Small intestine (tissue), 7 donors: ENCODE results near the gene PRDM16. TPM values are rescaled to one million over a fixed set of nuclear protein-coding genes. Genes with fewer than 3 reads are reported as not detected.

Source experiments
- DNase-seq, 2 donors: peaks; one replicate each; pipeline versions ENCODE4 v3.0.0 to v3.0.0-alpha.2; 2013
- FAIRE-seq: peaks from 2 replicates; lab custom pipeline; 2012; peaks lifted over from hg19 to GRCh38; lab: Jason Lieb, UNC
- H3K27ac ChIP-seq, 3 donors: one replicate each; pipeline ENCODE4 v1.5.1; 2013; ENCODE audit warnings: low read length in 2 of 3, mild to moderate bottlenecking in 2 of 3, control low read depth in 1 of 3, inconsistent platforms in 1 of 3, low read depth in 1 of 3, moderate library complexity in 1 of 3
- H3K27me3 ChIP-seq, 3 donors: one replicate each; pipeline ENCODE4 v1.6.1; 2013; ENCODE audit warnings: low read length in 3 of 3, inconsistent platforms in 1 of 3; ENCODE audit not compliant: control insufficient read depth in 3 of 3, insufficient read depth in 3 of 3
- H3K36me3 ChIP-seq, 3 donors: one replicate each; pipeline ENCODE4 v1.6.1; 2013; ENCODE audit warnings: low read length in 3 of 3, inconsistent platforms in 1 of 3, low read depth in 1 of 3, mild to moderate bottlenecking in 1 of 3, moderate library complexity in 1 of 3; ENCODE audit not compliant: control insufficient read depth in 3 of 3, insufficient read depth in 2 of 3
- H3K4me1 ChIP-seq, 3 donors: one replicate each; pipeline ENCODE4 v1.6.1; 2013; ENCODE audit warnings: low read length in 2 of 3, inconsistent platforms in 1 of 3, low read depth in 1 of 3, mild to moderate bottlenecking in 1 of 3, moderate library complexity in 1 of 3; ENCODE audit not compliant: control insufficient read depth in 3 of 3, insufficient read depth in 2 of 3
- H3K4me3 ChIP-seq, 3 donors: one replicate each; pipeline ENCODE4 v1.5.1; 2013; ENCODE audit warnings: low read length in 3 of 3, control low read depth in 1 of 3, inconsistent platforms in 1 of 3, low read depth in 1 of 3, mild to moderate bottlenecking in 1 of 3, moderate library complexity in 1 of 3
- H3K9me3 ChIP-seq, 2 donors: one replicate each; pipeline ENCODE4 v1.6.1; 2013; ENCODE audit warnings: low read depth in 1 of 2, low read length in 1 of 2; ENCODE audit not compliant: control insufficient read depth in 2 of 2, insufficient read depth in 1 of 2
- WGBS, 3 donors: extraction: QIAGEN DNeasy Blood & Tissue Kit; methylation state at CpG; one replicate each; pipeline ENCODE4 v1.1.7; 2013; 5-methylcytosine and 5-hydroxymethylcytosine counted together
- polyA plus RNA-seq, 4 donors: library from polyadenylated mRNA; stranded (reverse) in 3 of 4; unstranded in 1 of 4; fragments of 200-250 nt in 3 of 4; fragments of 120-200 nt in 1 of 4; gene quantifications; one replicate each; pipeline versions ENCODE4 v1.2.1 to v1.2.3, GENCODE V29; 2013
- donor health status: healthy with polysubstance abuse.
- donor health status: control.
- donor health status: control.
- donor health status: Bipolar disorder and iron deficiency.
- donor health status: healthy.

Gene PRDM16
- polyA plus RNA-seq, 4 donors, result 5.4 to 11.4 (median 8.2) TPM

GRCh38 chr1:3463408-3463863 lies 394.4 kb downstream of the PRDM16 start:
- WGBS, 3 donors, result 88 to 91% (median 91%) methylated on average over 20 of the region's 20 CpGs
- DNase-seq (no peak), FAIRE-seq (no peak)
- Histone ChIP-seq H3K9me3 (no peaks in the 10 kb centered on the region), H3K4me3 (no peak overlapping the region), H3K27ac (no peak overlapping the region), H3K27me3 (no peaks in the 10 kb centered on the region), H3K4me1 (peaks cover 0 to 33% (median 0%) of the 10 kb centered on the region in 3 donors), H3K36me3 (peaks cover 3 to 80% (median 5%) of the 10 kb centered on the region in 3 donors)

- Histone ChIP-seq H3K27ac (no peak overlapping the region), H3K9me3 (no peaks in the 10 kb centered on the region), H3K4me1 (peaks cover 0 to 27% (median 0%) of the 10 kb centered on the region in 3 donors), H3K36me3 (peaks cover 3 to 83% (median 5%) of the 10 kb centered on the region in 3 donors), H3K4me3 (no peak overlapping the region), H3K27me3 (no peaks in the 10 kb centered on the region)
- no peak for FAIRE-seq
- DNase-seq, result no peak
- 83 to 89% (median 88%) methylated on average over 21 of the region's 21 CpGs for WGBS, 3 donors
These were observed 395.1 kb downstream of the PRDM16 start for GRCh38 chr1:3463891-3464648.

DNA sequence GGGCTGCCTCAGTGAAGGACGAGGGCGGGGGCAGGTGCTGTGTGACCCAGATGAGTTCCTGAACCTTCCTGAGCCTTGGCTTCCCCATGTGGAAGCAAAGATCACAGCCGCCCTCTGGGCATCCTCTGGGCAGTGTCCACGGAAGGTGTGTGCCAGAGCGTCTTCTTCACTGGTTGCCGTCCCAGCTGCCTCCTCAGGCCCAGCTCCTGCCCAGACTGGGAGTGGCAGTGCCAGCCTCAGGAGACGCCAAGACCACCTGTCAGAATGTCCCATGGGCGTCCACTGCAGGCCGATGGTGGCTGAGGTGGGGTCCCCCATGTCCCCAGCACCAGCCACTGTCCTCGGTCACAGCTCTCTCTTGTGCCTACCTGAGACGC lies 395.6 kb downstream of the PRDM16 start:
- no peaks in the 10 kb centered on the region for H3K9me3 ChIP-seq
- H3K4me3 ChIP-seq, result no peak overlapping the region
- DNase-seq, result no peak
- no peaks in the 10 kb centered on the region for H3K27me3 ChIP-seq
- H3K27ac ChIP-seq, result no peak overlapping the region
- no peak for FAIRE-seq
- H3K4me1 ChIP-seq, result peaks cover 0 to 21% (median 0%) of the 10 kb centered on the region in 3 donors
- peaks cover 3 to 88% (median 5%) of the 10 kb centered on the region in 3 donors for H3K36me3 ChIP-seq
- WGBS, 3 donors, result 89 to 98% (median 89%) methylated on average over 11 of the region's 11 CpGs

- peaks cover 0 to 14% (median 0%) of the 10 kb centered on the region in 3 donors for H3K4me1 ChIP-seq
- FAIRE-seq, result no peak
- 80 to 87% (median 86%) methylated on average over 26 to 28 of the region's 28 CpGs for WGBS, 3 donors
These were observed 396.3 kb downstream of the PRDM16 start for GRCh38 chr1:3465091-3465934.

GRCh38 chr1:3465935-3466321 lies 396.9 kb downstream of the PRDM16 start:
- peaks cover 3 to 96% (median 5%) of the 10 kb centered on the region in 3 donors for H3K36me3 ChIP-seq

More at GRCh38 chr1:3465091-3465934, 396.3 kb downstream of the PRDM16 start:
- Histone ChIP-seq H3K4me3 (no peak overlapping the region), H3K27me3 (no peaks in the 10 kb centered on the region), H3K36me3 (peaks cover 3 to 94% (median 5%) of the 10 kb centered on the region in 3 donors), H3K27ac (no peak overlapping the region), H3K9me3 (no peaks in the 10 kb centered on the region)
- no peak for DNase-seq

DNA sequence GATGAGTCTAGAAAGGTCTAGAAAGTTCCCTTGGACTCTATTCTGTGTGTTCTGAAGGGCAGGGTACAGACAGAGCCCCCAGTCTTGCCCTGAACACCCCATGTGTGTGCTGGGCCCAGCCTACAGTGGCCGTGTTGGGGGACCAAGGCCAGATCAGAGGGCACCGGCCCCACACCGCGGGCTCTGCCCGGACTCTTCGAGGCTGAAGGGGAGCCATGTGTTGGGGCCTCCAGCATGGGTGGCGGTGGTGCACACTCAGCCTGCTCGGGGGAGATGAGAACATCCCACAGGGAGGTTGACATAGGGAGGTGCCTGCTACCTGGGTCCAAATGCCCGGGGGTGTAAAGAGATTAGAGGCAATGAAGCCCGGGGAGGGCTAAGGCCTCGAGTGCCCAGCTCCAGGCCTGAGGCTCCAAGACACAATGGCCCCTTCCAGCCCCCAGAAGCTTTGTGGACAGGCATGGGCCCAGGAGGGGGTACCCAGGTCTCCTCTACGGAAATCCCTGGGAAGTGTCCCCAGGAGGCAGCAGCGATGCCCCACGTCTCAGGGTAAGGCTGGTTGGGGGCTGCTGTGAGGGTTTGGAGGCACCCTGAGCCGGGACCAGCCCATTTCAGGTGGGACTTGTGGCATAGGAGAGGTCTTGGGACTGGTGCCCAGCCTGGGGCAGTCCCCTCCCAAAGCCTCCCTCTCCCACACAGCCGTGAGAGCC lies 397.5 kb downstream of the PRDM16 start:
- 84 to 90% (median 89%) methylated on average over 16 of the region's 16 CpGs for WGBS, 3 donors
- Histone ChIP-seq H3K4me3 (no peak overlapping the region), H3K27me3 (no peaks in the 10 kb centered on the region), H3K27ac (no peak overlapping the region), H3K9me3 (no peaks in the 10 kb centered on the region), H3K36me3 (peaks cover 3 to 96% (median 5%) of the 10 kb centered on the region in 3 donors), H3K4me1 (peaks cover 0 to 13% (median 0%) of the 10 kb centered on the region in 3 donors)
- DNase-seq, result no peak
- no peak for FAIRE-seq

More at GRCh38 chr1:3465935-3466321, 396.9 kb downstream of the PRDM16 start:
- H3K4me3 ChIP-seq, result no peak overlapping the region
- peaks cover 0 to 13% (median 0%) of the 10 kb centered on the region in 3 donors for H3K4me1 ChIP-seq
- DNase-seq (no peak), FAIRE-seq (no peak)
- no peaks in the 10 kb centered on the region for H3K27me3 ChIP-seq
- 69 to 93% (median 80%) methylated on average over 17 of the region's 17 CpGs for WGBS, 3 donors
- H3K9me3 ChIP-seq, result no peaks in the 10 kb centered on the region
- H3K27ac ChIP-seq, result no peak overlapping the region

DNA sequence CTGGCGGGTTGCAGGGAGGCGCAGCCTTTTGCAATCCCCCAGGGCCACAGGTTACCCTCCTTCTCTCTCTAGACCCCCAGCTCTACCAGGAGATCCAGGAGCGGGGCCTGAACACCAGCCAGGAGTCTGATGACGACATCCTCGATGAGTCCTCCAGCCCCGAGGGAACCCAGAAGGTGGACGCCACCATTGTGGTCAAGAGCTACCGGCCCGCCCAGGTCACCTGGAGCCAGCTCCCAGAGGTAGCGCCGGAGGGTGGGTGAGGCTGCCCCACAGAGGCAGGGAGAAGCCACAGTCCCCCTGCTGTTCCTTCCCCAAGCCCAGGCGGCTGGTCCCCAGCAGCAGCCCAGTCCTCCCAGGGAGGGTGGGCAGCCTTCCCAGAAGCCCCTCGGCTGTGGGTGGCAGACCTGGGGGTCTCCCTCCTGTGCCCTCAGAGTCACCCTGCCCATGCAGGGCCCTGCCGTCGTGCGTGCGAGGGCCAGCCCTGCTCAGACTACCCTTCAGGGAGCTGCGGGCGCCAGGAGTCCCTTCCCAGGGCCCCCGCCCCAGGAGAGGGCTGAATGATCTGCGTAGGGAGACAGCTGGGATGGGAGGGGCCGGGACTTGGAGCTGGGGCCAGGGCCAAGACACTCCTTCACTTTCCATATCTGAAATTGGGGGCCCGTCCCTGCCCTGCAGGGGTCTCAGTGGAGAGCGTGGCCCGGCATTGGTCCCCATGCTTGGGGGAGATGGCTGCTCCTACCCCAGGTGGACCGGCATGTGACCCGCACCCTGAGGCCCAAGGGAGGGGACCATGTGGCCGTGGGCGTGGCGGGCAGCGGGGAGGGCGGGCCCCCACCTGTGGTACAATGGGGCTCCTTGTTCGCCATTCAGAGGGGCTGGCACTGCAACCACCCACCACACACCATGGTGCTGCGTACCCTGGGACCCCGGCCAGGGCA lies 398.4 kb downstream of the PRDM16 start:
- Histone ChIP-seq H3K4me1 (peaks cover 0 to 16% (median 0%) of the 10 kb centered on the region in 3 donors), H3K36me3 (peaks cover 3 to 97% (median 5%) of the 10 kb centered on the region in 3 donors), H3K9me3 (no peaks in the 10 kb centered on the region), H3K4me3 (no peak overlapping the region), H3K27me3 (no peaks in the 10 kb centered on the region), H3K27ac (no peak overlapping the region)
- 82 to 86% (median 83%) methylated on average over 33 to 35 of the region's 35 CpGs for WGBS, 3 donors
- FAIRE-seq (no peak), DNase-seq (no peak)
